Stimulated activated CD8-positive, alpha-beta memory T cell treated with anti-CD3 and anti-CD28 coated beads, Interleukin-2, amount 100 ng/mL, for 48 hours (primary cell): ENCODE measurements around the gene ALKAL2.

ENCODE experiments used
- DNase-seq, 2 donors: peaks; one replicate each; pipeline ENCODE4 v3.0.0-alpha.2; 2020; ENCODE audit warnings: low read depth in 2 of 2

The ALKAL2 gene

DNA sequence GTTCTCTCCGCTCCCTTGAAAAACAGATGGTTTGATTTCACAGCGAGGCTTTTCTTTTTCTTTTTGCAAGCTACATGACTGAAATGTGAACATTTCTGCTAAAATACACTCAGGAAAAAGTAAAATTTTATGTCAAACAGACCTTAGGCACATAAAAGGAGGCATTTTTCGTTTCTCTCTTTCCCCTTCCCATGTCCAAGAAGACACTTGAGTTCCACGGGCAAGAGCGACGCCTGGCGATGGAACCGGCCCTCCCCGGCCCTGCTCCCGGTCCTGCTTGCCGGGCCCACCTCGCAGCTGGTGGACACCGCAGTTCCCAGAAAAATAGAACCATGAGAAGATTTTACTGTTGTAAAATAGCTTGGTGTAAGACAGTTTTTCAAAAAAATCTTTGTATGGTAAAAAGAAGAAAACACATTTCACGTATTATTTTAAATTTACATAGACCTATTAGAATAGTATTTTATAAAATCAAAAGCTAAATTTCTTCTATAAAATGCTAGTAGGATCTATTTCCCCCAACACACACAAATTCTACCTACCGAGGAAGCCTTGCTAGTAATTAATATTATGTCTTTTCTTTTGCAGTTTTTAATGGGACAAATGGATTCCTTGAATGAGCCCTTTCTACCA lies 2.3 kb upstream of the ALKAL2 start:
- peak in 1 of 2 donors; percentile 33 for DNase-seq

DNA sequence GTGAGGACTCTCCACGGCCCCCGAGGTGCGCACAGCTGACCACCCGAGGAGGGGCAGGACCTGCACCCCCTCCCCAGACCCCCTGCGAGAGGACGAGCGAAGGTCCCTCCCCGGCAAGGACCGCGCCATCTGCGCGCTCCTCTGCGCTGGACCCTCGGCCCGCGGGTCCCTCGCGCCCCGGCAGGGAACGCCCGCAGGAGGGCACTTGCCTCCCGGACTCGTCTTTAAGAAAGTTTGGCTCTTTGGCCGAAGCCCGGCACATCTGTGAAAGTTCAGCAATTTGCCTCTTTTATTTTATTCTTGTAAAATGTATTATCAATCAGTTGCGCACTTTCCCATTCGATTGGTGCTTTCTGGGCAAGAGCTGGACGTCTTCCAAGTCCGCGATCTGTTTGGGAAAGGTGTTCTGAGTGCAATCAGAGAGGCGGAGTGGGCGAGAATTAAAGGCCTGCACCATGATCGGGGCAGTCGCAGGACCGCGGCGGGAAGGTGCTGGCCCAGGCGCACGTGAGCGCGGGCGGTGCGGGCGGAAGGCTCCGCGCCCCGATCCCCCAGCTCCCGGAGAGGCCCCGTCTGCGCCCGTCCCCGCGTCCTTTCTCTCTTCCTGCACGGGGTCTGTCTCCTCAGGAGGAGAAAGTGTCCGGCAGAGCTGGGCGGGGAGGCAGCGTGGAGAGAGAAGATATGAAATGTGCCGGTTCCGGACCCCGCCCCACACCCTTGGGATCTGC lies 1.6 kb upstream of the ALKAL2 start:
- DNase-seq: no peak

DNA sequence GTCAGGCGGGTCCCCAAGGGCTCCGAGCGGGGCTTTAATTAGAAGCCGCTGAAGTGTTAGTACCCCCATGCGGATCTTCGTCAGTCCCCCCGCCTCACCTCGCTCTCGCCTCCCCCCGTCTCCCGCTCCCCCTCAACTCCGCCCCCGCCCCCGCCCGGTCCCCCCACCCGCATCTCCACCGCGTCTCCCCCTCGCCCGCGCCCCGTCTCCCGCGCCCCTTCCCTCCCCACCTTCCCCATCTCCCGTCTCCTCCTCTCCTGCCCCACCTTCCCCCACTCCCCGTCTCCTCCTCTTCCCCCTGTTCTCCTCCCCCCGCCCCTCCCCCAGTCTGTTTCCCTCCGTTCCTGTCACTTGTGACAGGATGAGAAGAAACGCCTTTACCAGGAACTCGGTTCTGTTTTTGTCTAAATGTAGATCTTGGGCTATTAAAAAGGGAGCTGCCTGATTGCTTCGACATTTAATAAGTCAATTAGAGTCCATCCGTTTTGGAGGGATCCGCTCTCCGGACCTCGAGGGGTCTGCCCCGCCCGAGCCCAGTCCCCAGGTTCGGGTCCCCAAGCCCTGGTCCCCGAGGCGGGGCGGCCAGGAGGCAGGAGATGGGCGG lies 969 bp upstream of the ALKAL2 start:
- no peak for DNase-seq

DNA sequence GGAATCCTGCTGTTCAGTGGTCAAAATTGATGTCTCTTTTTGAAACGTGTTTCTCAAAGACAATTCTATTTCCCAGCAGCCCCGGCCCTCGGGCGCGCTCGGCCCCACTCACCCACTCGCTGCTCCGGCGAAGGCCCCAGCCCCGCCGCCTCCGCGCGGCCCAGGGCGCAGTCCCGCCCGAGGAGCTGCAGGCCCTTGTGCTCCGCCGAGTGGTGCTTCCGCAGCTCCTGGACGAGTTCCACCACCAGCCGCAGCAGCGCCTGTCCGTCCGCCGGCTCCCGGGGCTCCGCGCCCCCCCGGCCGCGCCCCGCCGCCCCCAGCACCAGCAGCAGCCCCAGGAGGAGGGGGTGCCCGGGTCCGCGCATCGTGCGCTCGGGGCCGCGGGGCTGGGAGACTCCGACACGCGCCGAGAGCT lies 413 bp downstream of the ALKAL2 start:
- no peak for DNase-seq

DNA sequence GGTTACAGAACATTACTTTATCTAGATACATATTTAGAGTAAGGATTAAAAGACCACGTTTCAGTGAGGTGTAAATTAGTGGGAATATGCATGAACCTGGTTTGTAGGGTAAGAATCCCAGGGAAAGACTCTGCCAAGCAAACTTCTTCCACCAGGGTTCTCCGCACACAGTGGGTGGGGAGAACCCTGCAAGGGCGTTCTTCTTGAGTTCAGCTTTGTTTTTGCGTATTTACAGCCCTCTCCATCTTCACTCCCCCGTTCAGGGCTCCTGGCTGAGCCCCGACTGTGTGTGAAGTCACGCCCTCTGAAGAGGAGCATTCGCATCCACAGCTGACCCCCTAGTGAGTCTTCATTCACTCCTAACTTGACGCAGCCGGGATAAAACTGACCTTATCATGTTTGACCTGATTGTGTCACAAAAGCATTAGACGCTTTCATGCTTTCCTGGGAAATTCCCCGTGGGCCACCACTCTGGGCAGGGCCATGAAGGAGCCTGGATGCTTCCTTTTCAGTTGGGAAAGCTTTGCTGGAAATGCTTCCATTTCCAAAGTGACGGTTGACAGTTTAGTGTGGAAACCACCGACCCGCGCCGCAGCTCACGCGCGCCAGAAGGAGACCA lies 1.0 kb downstream of the ALKAL2 start:
- no peak for DNase-seq

DNA sequence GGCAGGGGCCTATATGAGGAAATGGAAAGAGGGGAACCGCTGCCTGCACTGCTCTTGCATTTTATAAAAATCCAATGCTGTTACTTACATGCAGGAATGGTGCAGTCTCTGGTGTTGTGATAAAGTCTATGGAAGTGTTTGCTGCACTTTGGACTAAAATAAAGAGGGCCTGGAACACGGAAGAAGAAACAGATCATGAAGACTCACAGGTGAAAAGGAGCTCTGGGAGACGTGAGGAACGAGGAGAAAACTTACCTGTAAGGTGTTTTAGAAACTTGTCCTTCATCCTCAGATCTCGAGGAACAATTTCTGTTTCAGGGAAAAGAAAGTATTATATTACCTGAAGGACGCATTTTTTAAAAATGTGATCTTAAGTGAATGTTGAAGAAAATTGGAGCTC lies 1.9 kb downstream of the ALKAL2 start:
- no peak for DNase-seq

DNA sequence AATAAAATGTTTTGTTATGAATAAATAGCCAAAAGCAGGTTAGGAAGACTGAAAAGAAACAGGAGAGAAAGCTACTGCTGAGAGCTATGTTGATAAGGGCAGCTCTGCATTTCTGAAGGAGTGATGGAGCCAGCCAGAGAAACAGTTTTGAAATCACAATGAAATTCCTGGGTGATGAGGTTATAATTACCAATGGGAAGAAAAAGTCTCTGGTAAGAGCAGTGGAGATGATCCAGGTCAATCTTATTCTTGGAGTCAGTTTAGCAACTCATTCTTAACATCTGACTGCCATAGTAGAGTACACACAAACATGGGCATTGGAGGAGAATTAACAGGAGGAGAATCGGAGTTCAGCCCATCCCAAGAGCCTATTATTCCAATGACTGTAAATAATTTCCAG lies 2.4 kb downstream of the ALKAL2 start:
- DNase-seq: no peak

DNA sequence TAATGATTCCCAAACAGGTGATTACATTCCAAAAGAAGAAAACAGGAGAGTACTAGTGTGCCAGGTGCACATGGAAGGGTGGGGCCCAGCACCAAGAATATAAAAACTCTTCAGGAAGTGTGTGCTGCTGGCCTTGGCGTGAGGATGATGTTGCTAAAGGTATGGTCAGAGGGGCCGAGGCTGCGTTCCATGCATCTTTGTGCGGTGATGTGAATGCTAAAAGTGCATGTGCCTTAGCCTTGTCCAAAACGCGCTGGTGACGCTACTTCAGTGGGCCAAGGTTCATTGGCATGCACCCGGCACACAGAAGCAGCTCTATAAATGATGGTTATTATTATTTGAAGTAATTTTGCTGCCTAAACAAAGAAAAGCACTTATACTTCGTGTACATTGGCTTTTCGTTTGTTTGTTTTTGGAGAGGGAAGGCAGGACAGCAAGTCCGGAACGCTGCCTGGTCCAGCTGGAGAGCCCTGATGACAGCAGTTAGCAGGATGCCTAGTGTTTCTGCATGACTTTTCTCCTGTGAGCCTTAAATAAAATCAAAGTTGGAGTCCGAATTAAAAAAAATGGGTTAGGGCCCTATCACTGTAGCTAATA lies 2.9 kb downstream of the ALKAL2 start:
- no peak for DNase-seq

DNA sequence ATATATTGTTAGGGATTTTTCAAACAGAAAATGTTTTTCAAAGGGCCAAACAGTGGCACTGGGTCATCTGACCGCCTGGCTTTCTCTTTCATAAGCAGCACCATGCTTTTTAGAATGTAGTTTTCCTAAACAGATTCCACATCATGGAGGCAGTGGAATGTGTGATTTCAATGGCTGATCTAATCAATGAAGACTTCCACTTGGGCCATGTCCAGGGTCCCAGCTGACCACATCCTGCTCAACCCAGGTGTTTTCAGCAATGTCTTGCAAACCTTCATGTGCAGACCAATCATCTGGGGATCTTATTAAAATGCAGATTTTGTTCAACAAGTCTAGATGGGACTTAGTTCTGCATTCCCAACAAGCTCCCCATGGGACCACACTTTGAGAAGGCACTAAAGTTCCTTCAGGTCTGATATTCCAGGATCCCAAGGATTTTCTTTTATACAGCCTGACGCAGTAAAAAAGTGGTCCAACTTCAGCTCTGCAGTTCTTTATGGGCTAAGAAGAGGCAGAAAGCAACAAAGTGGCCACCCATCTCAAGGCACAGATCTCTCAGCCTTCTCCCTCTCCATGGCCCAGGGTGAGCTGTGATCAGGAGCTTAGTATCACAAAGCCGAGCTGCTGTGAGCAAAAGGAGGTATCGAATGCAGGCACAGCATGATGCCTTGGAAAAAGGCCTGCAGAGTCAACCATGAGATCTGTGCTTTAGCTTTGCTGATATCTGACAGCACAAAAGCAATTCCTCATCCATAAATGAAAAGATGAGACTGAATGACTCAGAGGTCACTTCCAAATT lies 3.7 kb downstream of the ALKAL2 start:
- DNase-seq: no peak

DNA sequence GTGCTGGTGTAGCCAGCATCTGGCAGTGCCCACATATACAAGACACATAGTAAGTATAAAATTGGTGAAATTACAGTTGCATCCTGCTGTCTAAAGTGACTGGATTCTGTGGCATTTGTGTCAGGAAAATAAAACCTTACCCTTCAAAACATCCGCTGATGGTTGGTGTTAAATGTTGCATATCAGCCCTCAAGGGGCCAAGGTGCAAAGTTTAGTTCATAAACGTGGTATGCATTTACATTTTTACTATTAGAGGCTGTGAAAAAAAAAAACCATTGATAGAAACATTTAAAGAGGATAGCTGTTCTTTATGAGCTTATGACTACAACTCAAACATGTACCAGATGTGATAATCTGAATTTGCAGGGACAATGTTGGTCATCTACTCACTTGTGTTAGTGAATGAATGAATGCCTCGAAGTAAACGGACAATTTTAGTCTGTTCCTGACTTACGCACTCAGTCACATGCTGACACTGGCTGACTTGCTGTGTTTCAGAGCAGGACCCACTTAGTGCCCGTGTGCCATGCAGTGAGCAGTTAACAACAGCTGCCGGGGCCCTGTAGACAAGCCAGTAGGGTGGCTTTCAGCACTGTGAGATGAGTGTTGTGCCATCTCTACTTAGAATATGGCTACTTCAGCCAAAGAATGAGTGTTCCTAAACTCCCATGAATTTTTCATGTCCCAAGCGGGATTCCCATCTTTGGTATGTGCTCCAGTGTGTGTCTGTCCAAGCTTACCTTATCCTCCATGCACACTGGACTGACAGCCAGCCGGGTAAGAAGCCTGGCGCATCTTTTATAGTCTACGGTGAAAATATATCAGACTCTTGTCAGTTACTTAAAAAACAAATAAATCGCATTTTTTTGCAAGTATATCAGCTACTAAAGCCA lies 5.3 kb downstream of the ALKAL2 start:
- no peak for DNase-seq

DNA sequence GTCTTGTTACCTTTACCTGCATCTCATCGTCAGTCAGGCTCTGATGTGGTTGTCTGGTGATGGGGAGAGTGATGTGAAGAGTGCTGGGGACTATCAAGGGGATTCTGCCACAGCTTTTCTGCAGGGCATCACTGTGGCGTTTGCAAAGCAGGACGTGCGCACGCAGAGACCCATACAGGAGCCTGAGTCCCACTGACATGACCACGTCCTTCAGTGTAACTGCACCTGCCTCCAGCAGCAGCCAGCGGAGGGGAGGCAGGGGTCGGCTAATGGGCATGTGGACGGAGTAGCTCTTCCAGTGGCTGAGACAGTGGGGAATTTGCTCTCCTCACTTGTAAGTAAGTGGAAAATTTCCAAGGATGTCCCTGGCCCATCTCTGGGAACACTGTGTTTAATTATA lies 6.5 kb downstream of the ALKAL2 start:
- no peak for DNase-seq

DNA sequence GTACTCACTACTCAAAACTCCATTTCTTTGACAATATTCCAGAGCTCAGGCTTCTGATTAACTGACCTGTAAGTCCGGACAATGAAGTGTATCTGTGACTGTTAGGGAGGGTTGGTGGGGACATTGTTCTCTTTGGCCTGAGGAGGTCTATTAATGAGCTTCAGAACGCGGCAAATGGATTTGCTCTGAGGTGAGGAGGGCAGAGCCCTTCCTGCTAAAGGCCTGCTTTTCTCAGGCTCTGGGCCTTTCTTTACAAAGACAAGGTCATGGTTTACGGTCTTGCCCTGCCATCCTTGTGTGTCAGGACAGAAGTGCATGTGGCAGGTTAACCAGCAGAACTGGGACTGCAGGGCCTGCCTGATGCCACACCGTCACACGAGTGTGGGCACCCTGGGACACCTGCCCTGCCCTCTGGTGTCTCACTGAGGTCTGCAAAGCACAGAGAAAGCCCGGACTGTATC lies 7.2 kb downstream of the ALKAL2 start:
- no peak for DNase-seq

DNA sequence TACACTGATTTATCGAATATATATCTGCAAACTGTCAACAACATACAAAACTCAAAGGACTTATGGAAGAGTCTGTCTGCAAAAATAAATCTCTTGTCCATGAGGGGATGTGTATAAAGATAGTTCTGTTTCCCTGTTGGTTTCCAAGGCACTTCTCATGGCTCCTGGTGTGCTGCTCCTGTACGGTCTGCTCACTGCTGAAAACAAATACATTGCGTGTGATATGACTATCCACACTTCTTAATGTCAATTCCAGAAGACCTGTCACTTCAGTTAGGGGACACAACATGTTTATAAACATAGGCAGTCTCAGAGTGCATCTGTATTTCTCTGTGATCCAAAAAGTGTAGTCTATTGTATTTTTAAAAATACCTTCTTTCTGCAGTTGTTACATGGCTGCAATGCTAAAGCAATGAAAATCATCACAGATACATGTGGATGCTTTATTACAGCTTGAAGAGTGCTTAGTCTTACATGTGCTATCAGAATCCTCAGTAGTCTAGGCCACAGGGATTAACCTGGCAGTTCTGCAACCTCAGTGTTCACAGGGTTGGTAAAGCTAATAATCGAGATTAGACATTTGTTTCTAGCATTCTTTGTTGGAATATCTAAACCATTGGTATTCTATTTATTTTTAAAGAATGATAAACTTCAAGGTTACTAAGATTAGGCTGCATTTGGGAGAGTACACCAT lies 7.8 kb downstream of the ALKAL2 start:
- no peak for DNase-seq

DNA sequence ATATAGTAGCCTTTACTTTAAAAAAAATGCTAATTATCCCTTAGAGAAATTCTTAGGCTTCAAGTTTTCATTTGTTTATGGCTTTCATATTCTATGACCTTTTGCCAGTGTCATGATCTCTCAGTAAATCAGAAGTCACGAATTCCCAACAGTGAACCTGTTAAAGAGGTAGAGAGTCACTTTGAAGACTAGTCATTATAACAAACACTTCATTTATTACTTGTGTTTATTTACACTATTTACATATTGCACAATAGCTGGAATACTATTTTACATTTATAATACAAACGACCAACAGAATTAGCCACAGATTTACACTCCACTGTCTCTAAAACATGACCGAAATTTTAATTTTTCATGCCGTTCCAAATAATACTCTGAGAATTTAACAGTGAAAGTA lies 8.5 kb downstream of the ALKAL2 start:
- no peak for DNase-seq

DNA sequence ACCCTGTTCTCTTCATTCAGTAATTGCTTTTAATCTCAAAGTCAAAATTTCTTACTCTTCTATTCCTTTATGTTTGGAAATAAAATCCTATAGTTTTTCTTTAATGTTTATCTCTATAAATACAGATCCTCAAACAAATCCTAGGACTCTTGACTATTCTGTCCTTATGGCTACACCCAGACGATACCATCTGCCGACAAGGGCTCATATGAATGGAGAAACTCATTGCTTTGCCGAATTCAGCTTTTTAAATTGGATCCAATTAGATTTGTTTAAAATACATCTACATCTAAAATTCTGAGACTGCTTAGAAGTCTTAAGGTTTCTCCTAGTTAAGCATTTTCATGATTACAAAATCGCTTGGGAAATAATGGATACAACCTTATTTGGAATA lies 9.0 kb downstream of the ALKAL2 start:
- DNase-seq: no peak

DNA sequence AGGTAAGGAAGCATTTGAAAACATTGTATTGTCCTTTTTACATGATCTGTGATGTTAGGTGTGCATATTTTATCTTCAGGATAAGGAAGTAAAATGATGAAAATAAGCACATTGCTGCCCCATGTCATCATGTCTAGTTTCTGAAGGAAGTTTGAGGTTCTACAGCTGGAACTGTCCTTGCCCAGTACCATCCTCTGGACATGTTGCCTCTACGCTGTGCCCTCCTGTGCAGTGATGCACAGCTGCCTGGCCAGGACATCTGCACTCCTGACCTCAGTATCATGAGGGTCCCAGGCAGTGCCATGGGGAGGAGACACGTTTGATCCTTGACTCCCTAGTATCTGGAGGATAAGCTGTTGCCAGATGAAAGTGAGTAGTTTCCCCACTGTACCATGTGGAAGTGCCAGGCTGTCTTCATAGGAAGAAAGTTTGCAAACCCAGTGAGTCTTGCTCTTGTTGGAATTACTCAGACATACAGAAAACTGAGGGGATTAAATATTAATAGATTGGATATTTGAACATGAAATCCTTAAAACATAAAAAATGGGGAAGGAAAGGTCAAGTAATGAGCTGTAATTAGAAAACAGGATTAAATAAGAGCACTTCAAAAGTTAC lies 9.5 kb downstream of the ALKAL2 start:
- no peak for DNase-seq

DNA sequence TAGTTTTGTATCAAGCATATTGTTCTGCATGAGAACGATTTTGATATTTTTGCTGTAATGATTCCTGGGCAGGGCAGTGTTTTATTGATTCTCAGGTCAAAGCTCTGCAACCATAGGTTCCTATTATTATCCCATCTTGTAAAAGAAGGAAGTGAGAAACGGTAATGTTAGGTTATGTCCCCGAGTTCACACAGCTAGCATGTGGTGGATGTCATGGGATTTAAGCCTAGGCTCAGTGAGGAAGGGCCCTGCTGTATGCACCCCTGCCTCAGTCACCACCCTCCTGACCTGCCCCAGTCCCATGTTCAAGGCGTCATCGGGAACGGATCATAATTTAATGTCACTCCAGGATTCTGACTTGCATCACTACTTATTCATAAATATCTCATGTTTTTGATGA lies 12.4 kb downstream of the ALKAL2 start:
- DNase-seq: no peak

DNA sequence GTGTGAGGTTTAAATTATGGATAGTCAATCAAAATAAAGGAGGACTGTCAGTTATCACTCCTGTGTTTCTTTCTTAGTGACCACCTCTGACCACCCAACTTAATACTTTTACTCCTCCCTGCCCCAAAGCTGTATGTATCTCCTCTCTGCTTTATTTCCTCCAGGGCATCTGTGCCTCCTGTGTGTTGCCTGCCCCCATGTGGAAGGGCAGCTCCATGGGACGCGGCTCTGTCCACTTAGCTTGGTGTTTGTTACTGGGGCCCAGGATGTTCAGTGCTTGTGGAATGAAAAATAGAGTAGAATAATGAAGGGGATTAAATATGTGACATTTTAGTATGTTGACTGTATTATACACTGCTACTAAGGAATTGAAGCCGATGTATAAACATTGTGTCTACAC lies 13.4 kb downstream of the ALKAL2 start:
- no peak for DNase-seq

DNA sequence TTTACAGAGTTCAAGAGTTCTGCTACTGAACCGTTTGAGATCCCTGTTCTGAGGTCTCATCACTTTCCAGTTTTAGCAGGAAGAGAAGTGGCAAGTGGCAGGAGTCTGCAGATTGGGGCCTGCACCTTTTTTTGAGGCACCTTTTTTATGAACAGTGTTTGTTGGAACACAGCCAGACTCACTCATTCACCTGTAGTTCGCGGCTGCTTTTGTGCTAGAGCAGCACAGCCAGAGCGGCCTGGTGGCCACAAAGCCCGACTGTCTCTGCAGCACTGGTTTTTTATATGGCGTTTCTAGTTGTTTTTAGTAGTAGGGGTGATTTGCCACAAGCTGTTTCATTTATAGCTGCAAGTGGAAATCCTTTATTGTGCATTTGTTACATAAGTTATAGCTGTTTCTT lies 14.6 kb downstream of the ALKAL2 start:
- no peak for DNase-seq

DNA sequence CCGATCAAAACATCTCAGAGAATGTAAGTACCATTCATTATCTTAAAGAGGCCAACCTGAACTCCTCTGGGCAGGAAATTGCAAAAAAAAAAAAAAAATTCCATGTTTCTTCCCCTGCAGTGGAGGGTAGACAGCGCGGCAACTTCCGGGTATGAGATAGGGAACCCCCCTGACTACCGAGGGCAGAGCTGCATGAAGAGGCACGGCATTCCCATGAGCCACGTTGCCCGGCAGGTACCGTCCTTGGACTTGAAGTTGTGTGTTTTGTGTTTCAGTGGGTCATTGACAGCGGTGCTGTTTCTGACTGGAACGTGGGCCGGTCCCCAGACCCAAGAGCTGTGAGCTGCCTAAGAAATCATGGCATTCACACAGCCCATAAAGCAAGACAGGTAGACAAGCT lies 16.0 kb downstream of the ALKAL2 start:
- no peak for DNase-seq
